ENCODE data around the gene TMEM254. TPM values are rescaled to one million over a fixed set of nuclear protein-coding genes. Genes with fewer than 3 reads are reported as not detected.
"Not testable (repeated sequence)": the region's sequence is repeated elsewhere in the genome, so short reads cannot be mapped to it uniquely, and the experiment has no call there.

The TMEM254 gene
- total and polyA plus RNA-seq, 2 experiments from 2014 or later: 21.1 to 21.5 TPM

DNA sequence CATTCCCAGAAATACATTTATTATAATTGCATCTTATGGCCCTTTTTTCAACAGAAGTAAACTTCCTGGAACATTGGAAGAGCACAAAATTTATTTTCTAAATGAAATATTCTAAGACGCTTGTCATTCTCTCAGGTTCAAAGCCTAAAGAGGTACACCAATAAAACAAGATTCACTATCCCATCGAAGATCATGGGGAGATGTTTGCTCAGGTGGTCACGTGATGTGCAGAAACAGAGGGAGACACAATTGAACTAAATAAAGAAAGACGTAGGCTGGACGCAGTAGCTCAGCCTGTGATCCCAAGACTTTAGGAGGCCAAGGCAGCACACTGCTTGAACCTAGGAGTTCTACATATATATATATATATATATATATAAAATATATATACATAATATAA is 46.0 kb upstream of the TMEM254 start:
- Histone ChIP-seq H3K4me3 (no peak overlapping the region), H3K4me1 (ENCODE audit: insufficient read depth) (no peaks in the 10 kb centered on the region), H3K27me3 (ENCODE audit: insufficient read depth) (no peaks in the 10 kb centered on the region), H3K9me2 (ENCODE audit: insufficient read depth) (0 out of 2 replicates have a peak, but pooled peaks cover 7% of the 10 kb centered on the region), H3K79me2 (replicated peaks; ENCODE audit: insufficient read depth) (no peaks in the 10 kb centered on the region), H3F3A (replicated peaks; ENCODE audit: low read depth) (no peaks in the 10 kb centered on the region), H3K4me2 (no peak overlapping the region), H3K27ac (ENCODE audit: low read depth) (no peak overlapping the region), H3K36me3 (ENCODE audit: insufficient read depth) (no peaks in the 10 kb centered on the region), H2AFZ (no peak overlapping the region), H4K20me1 (replicated peaks; ENCODE audit: insufficient read depth) (no peaks in the 10 kb centered on the region)
- no peaks in the 10 kb centered on the region for H3K9me3 Mint-ChIP-seq
- ATAC-seq: no peak
- no peak for TF ChIP-seq JUNB (IDR thresholded peaks at IDR 0.05; ENCODE audit: unreplicated experiment)
- no peak for TF ChIP-seq ZNF331 (CRISPR knock-in tag; IDR thresholded peaks at IDR 0.05; ENCODE audit: low read depth)
- TF ChIP-seq REST (IDR thresholded peaks at IDR 0.05; ENCODE audit: unreplicated experiment): no peak
- TF ChIP-seq, protein P1, sequence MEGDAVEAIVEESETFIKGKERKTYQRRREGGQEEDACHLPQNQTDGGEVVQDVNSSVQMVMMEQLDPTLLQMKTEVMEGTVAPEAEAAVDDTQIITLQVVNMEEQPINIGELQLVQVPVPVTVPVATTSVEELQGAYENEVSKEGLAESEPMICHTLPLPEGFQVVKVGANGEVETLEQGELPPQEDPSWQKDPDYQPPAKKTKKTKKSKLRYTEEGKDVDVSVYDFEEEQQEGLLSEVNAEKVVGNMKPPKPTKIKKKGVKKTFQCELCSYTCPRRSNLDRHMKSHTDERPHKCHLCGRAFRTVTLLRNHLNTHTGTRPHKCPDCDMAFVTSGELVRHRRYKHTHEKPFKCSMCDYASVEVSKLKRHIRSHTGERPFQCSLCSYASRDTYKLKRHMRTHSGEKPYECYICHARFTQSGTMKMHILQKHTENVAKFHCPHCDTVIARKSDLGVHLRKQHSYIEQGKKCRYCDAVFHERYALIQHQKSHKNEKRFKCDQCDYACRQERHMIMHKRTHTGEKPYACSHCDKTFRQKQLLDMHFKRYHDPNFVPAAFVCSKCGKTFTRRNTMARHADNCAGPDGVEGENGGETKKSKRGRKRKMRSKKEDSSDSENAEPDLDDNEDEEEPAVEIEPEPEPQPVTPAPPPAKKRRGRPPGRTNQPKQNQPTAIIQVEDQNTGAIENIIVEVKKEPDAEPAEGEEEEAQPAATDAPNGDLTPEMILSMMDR (conservative IDR thresholded peaks at IDR 0.05; ENCODE audit: low read depth in 2 of 2): no peak
- TF ChIP-seq, protein P2, sequence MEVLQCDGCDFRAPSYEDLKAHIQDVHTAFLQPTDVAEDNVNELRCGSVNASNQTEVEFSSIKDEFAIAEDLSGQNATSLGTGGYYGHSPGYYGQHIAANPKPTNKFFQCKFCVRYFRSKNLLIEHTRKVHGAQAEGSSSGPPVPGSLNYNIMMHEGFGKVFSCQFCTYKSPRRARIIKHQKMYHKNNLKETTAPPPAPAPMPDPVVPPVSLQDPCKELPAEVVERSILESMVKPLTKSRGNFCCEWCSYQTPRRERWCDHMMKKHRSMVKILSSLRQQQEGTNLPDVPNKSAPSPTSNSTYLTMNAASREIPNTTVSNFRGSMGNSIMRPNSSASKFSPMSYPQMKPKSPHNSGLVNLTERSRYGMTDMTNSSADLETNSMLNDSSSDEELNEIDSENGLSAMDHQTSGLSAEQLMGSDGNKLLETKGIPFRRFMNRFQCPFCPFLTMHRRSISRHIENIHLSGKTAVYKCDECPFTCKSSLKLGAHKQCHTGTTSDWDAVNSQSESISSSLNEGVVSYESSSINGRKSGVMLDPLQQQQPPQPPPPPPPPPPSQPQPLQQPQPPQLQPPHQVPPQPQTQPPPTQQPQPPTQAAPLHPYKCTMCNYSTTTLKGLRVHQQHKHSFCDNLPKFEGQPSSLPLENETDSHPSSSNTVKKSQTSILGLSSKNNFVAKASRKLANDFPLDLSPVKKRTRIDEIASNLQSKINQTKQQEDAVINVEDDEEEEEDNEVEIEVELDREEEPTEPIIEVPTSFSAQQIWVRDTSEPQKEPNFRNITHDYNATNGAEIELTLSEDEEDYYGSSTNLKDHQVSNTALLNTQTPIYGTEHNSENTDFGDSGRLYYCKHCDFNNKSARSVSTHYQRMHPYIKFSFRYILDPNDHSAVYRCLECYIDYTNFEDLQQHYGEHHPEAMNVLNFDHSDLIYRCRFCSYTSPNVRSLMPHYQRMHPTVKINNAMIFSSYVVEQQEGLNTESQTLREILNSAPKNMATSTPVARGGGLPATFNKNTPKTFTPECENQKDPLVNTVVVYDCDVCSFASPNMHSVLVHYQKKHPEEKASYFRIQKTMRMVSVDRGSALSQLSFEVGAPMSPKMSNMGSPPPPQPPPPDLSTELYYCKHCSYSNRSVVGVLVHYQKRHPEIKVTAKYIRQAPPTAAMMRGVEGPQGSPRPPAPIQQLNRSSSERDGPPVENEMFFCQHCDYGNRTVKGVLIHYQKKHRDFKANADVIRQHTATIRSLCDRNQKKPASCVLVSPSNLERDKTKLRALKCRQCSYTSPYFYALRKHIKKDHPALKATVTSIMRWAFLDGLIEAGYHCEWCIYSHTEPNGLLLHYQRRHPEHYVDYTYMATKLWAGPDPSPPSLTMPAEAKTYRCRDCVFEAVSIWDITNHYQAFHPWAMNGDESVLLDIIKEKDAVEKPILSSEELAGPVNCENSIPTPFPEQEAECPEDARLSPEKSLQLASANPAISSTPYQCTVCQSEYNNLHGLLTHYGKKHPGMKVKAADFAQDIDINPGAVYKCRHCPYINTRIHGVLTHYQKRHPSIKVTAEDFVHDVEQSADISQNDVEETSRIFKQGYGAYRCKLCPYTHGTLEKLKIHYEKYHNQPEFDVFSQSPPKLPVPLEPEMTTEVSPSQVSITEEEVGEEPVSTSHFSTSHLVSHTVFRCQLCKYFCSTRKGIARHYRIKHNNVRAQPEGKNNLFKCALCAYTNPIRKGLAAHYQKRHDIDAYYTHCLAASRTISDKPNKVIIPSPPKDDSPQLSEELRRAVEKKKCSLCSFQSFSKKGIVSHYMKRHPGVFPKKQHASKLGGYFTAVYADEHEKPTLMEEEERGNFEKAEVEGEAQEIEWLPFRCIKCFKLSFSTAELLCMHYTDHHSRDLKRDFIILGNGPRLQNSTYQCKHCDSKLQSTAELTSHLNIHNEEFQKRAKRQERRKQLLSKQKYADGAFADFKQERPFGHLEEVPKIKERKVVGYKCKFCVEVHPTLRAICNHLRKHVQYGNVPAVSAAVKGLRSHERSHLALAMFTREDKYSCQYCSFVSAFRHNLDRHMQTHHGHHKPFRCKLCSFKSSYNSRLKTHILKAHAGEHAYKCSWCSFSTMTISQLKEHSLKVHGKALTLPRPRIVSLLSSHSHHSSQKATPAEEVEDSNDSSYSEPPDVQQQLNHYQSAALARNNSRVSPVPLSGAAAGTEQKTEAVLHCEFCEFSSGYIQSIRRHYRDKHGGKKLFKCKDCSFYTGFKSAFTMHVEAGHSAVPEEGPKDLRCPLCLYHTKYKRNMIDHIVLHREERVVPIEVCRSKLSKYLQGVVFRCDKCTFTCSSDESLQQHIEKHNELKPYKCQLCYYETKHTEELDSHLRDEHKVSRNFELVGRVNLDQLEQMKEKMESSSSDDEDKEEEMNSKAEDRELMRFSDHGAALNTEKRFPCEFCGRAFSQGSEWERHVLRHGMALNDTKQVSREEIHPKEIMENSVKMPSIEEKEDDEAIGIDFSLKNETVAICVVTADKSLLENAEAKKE (CRISPR knock-in tag; IDR thresholded peaks at IDR 0.05): no peak
- no peak for TF ChIP-seq ZNF114 (CRISPR knock-in tag; IDR thresholded peaks at IDR 0.05)
- no peak for TF ChIP-seq NANOG (IDR thresholded peaks at IDR 0.05; ENCODE audit: borderline replicate concordance)
- H3K4me1 Mint-ChIP-seq: no peaks in the 10 kb centered on the region
- no peak overlapping the region for H3K4me3 Mint-ChIP-seq
- H3K27me3 Mint-ChIP-seq (ENCODE audit: insufficient read depth, low read depth, poor library complexity): peaks cover 8% of the 10 kb centered on the region
- no peak overlapping the region for H3K27ac Mint-ChIP-seq
- no peak for DNase-seq (ENCODE audit: low spot score)
- H3K36me3 Mint-ChIP-seq (ENCODE audit: low read depth): no peaks in the 10 kb centered on the region

DNA sequence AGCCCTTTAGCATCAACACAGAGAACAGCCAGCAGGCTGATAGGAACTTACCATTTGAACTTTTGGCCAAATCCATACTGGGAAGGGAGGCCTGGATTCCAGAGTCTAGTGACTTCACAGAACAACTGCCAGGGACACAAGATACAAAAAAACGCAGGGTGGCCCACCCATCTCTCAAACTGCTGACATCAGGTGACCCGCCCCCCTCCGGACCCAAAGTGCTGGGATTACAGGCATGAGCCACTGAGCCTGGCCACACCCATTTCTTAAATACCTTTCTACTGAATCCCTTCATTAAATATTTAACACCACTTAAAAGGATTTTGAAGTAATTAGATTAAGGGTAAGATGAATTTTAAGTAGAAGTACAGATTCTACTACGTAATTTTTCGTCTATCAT is 43.7 kb upstream of the TMEM254 start:
- H3K36me3 Mint-ChIP-seq (ENCODE audit: low read depth); H3K4me2 ChIP-seq; H3K27ac ChIP-seq (ENCODE audit: low read depth); H3K4me3 Mint-ChIP-seq; H3K79me2 ChIP-seq (replicated peaks; ENCODE audit: insufficient read depth); H3K9me2 ChIP-seq (ENCODE audit: insufficient read depth); H3K36me3 ChIP-seq (ENCODE audit: insufficient read depth); H3F3A ChIP-seq (replicated peaks; ENCODE audit: low read depth); H4K20me1 ChIP-seq (replicated peaks; ENCODE audit: insufficient read depth); H3K9me3 Mint-ChIP-seq; H3K27me3 ChIP-seq (ENCODE audit: insufficient read depth); H3K4me1 ChIP-seq (ENCODE audit: insufficient read depth); H3K27ac Mint-ChIP-seq; ATAC-seq; H3K27me3 Mint-ChIP-seq (ENCODE audit: insufficient read depth, low read depth, poor library complexity); DNase-seq (ENCODE audit: low spot score); H3K4me3 ChIP-seq; H3K4me1 Mint-ChIP-seq: not testable (repeated sequence)
- peak overlapping the region; percentile 63; the same call in 1 of the 2 replicates for H2AFZ ChIP-seq
